NK-92 (cell line): Measurements from ENCODE around the gene IPCEF1.

Source experiments
- DNase-seq: peaks from one replicate; lab custom pipeline; 2025; ENCODE audit not compliant: unreplicated experiment; lab: John Stamatoyannopoulos, UW

The IPCEF1 gene

DNA sequence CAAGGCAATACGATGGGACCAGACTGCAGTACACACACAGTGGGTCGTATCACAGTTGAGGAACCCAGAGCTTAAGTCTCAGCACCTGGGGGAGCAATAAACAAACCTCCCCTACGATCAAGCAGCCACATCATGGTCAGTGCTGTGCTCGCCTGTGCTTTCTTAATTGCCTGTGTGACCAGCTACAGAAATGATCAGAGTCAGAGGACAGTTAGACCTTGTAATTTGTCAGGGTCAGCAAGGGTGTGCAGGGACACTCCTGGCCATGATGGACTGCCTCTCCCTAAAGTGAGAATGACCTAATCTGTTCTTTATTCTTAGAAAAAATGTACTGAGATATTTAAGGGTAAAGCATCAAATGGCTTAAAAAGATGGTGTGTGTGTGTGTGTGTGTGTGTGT is 239.1 kb downstream of the IPCEF1 start:
- DNase-seq, result no peak

- no peak for DNase-seq
Observed at GRCh38 chr6:154113392-154113791, 243.2 kb downstream of the IPCEF1 start.

DNA sequence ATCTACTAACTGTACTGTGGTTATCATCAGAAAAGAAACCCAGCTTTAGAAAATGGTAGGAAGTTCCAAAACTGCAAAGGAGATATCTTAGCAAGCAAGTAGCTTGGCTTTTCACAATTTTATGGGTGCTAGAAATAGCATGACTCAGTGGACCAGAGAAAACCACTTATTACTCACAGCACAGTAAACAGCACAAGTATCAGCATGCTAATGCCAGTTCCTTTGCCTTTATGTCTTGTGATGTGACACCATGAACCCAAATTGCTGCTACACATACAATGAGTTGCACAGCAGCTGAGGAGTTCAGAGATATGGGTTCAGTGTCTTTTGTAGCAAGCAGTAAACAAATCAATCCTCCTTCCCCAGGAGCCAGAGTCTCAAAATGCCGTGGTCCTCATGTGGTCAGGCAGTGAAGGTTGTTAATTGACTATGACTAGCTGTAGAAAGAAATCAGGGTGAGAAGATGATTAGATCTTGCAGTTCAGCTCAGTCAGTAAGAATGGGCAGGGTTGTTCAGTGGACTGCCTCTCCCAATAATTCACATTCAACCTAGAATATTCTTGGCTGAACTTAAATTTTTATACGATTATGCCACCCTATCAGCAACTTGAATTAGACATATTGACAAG is 244.3 kb downstream of the IPCEF1 start:
- DNase-seq, result no peak

- DNase-seq, result no peak
Observed at GRCh38 chr6:154111025-154111424, 245.6 kb downstream of the IPCEF1 start.

- no peak for DNase-seq
Observed at GRCh38 chr6:154106251-154106650, 250.4 kb downstream of the IPCEF1 start.
